Common myeloid progenitor, CD34-positive (primary cell): ENCODE measurements around the gene RAI1.
A peak's percentile ranks its signal among the peaks of the same experiment; 100 is the strongest.
"Not testable (repeated sequence)": the region's sequence is repeated elsewhere in the genome, so short reads cannot be mapped to it uniquely, and the experiment has no call there.

Experiments
- CTCF ChIA-PET: fragments of 350-600 bp; sonication (Branson Sonifier 250); formaldehyde crosslinking; loops from one replicate; lab custom pipeline; 2021; ENCODE audit warnings: antibody characterized with exemption; lab: Charles Lee
- POLR2A ChIA-PET: fragments of 350-600 bp; sonication (Branson Sonifier 250); formaldehyde crosslinking; loops from one replicate; lab custom pipeline; 2021; ENCODE audit warnings: antibody characterized with exemption; lab: Charles Lee
- DNase-seq, 3 donors: peaks; one replicate each; pipeline versions ENCODE4 v3.0.0 to v3.0.0-alpha.2; 2013
- H3K27ac ChIP-seq, 2 experiments: 1 replicate in 1 of 2; 2 replicates in 1 of 2; pipeline ENCODE4 v1.7.0; 2013; ENCODE audit warnings: inconsistent platforms in 2 of 2, low read length in 2 of 2, mild to moderate bottlenecking in 2 of 2, low read depth in 1 of 2, moderate library complexity in 1 of 2; ENCODE audit not compliant: severe bottlenecking in 2 of 2, insufficient read depth in 1 of 2, poor library complexity in 1 of 2
- H3K27me3 ChIP-seq, 5 experiments: replicated peaks in 2 of 5; 1 replicate in 3 of 5; 2 replicates in 2 of 5; pipeline versions ENCODE4 v1.6.1 to v1.7.0; 2013; ENCODE audit warnings: low read length in 4 of 5, mild to moderate bottlenecking in 2 of 5, moderate library complexity in 2 of 5, inconsistent platforms in 1 of 5; ENCODE audit not compliant: insufficient read depth in 5 of 5, control insufficient read depth in 4 of 5
- H3K36me3 ChIP-seq, 4 experiments: 1 replicate in 2 of 4; 2 replicates in 2 of 4; pipeline versions ENCODE4 v1.6.1 to v1.7.0; 2013; ENCODE audit warnings: low read length in 3 of 4, control low read depth in 1 of 4, mild to moderate bottlenecking in 1 of 4; ENCODE audit not compliant: control insufficient read depth in 4 of 4, insufficient read depth in 4 of 4
- H3K4me1 ChIP-seq, 4 experiments: 1 replicate in 3 of 4; 2 replicates in 1 of 4; pipeline versions ENCODE4 v1.6.1 to v1.7.1; 2013; ENCODE audit warnings: low read length in 3 of 4, mild to moderate bottlenecking in 3 of 4, control low read depth in 1 of 4, inconsistent platforms in 1 of 4, moderate library complexity in 1 of 4; ENCODE audit not compliant: control insufficient read depth in 4 of 4, insufficient read depth in 4 of 4; ENCODE audit errors: control extremely low read depth in 1 of 4
- H3K4me3 ChIP-seq, 7 experiments: 1 replicate in 4 of 7; 2 replicates in 3 of 7; pipeline versions ENCODE4 v1.5.1 to v1.7.0; 2013; ENCODE audit warnings: mild to moderate bottlenecking in 7 of 7, low read length in 6 of 7, moderate library complexity in 6 of 7, inconsistent platforms in 2 of 7, low read depth in 2 of 7, control low read depth in 1 of 7; ENCODE audit not compliant: insufficient read depth in 4 of 7, control insufficient read depth in 1 of 7; ENCODE audit errors: extremely low read depth in 1 of 7
- H3K9me3 ChIP-seq, 5 experiments: 1 replicate in 4 of 5; 2 replicates in 1 of 5; pipeline versions ENCODE4 v1.6.1 to v1.7.1; 2013; ENCODE audit warnings: low read length in 4 of 5, mild to moderate bottlenecking in 2 of 5, inconsistent platforms in 1 of 5, low read depth in 1 of 5, moderate library complexity in 1 of 5; ENCODE audit not compliant: control insufficient read depth in 4 of 5, insufficient read depth in 2 of 5; ENCODE audit errors: control extremely low read depth in 1 of 5
- WGBS: methylation state at CpG from one replicate; pipeline ENCODE4 v1.1.5; 2013; ENCODE audit not compliant: insufficient coverage; 5-methylcytosine and 5-hydroxymethylcytosine counted together

Gene RAI1

DNA sequence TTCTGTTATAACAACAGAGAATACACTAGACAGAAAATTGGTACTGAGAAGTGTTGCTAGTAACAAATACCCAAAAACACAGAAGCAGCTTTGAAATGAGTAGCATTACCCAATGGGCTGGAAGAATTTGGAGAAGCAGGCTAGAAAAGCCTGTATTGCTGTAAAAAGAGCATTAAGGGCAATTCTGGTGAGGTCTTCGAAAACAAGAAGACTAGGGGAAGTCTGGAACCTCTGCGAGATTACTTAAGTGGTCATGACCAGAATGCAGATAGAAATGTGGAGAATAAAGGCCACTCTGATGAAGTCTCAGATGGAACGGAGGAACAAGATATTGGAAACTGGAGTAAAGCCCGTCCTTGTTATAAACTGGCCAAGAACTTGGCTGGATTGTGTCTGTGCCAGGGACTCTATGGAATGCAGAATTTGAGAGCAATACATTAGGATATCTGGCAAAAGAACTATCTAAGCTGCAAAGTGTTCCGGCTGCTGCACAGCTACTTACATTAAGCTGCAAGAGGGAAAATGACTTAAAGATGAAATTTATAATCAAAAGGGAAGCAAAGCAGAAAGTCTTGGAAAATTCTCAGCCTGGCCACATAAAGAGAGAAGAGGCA lies 44.9 kb upstream of the RAI1 start:
- H3K9me3 ChIP-seq = peaks cover 0 to 5% (median 0%) of the 10 kb centered on the region in 5 experiments
- no peak overlapping the region for H3K4me3 ChIP-seq
- no peaks in the 10 kb centered on the region for H3K36me3 ChIP-seq
- WGBS = 95% methylated on average over 5 of the region's 5 CpGs
- H3K4me1 ChIP-seq = no peaks in the 10 kb centered on the region
- H3K27me3 ChIP-seq = no peaks in the 10 kb centered on the region
- DNase-seq = no peak
- ChIA-PET CTCF (interaction anchor here (0.7 to 1.3 kb wide), 3 partner anchors 16 to 307 kb away, joined by 3 to 4 read pairs (median 3); no protein-coding TSS in a partner anchor), POLR2A (no interaction called here)
- no peak overlapping the region for H3K27ac ChIP-seq

DNA sequence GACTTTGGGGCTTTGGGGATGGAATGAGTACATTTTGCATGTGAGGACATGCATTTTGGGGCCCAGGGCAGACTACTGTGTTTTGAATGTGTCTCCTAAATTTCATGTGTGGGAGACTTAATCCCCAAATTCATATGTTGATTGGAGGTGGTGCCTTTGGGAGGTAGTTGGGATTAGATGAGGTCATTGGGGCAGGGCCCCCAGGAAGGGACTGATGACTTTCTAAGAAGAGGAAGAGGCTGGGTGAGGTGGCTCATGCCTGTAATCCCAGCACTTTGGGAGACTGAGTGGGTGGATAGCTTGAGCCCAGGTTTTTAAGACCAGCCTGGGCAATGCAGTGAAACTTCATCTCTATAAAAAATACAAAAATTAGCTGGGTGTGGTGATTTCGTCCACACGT lies 42.8 kb upstream of the RAI1 start:
- H3K9me3 ChIP-seq = peaks cover 0 to 5% (median 0%) of the 10 kb centered on the region in 5 experiments
- POLR2A ChIA-PET = no interaction called here
- no peaks in the 10 kb centered on the region for H3K36me3 ChIP-seq
- CTCF ChIA-PET = interaction anchor here (1.4 to 5.1 kb wide), 4 partner anchors 14 to 283 kb away, joined by 3 to 54 read pairs (median 5); partner anchors contain the start of gene RASD1
- H3K27ac ChIP-seq = no peak overlapping the region
- no peaks in the 10 kb centered on the region for H3K27me3 ChIP-seq
- no peak for DNase-seq
- no peak overlapping the region for H3K4me3 ChIP-seq
- no peaks in the 10 kb centered on the region for H3K4me1 ChIP-seq
- WGBS = 94% methylated on average over 2 of the region's 2 CpGs

- H3K4me3 ChIP-seq, H3K27ac ChIP-seq, POLR2A ChIA-PET, H3K27me3 ChIP-seq, H3K36me3 ChIP-seq, H3K9me3 ChIP-seq, H3K4me1 ChIP-seq: not testable (repeated sequence)
- CTCF ChIA-PET = interaction anchor here (1.5 to 5.1 kb wide), 2 partner anchors 13 to 284 kb away, joined by 4 to 54 read pairs; no protein-coding TSS in a partner anchor
- WGBS = 93% methylated on average over 3 of the region's 9 CpGs
- peak in 1 of 3 donors; percentile 27 for DNase-seq
These were observed 41.5 kb upstream of the RAI1 start for GRCh38 chr17:17639661-17640270.

- ChIA-PET CTCF (interaction anchor here (0.7 to 5.1 kb wide), 36 partner anchors 10 to 469 kb away, joined by 3 to 54 read pairs (median 4); partner anchors contain the start of genes PEMT and RASD1), POLR2A (interaction anchor here (0.8 kb wide), 1 partner anchor 145 kb away, joined by 3 read pairs; no protein-coding TSS in a partner anchor)
- Histone ChIP-seq H3K4me3 (no peak overlapping the region), H3K27me3 (no peaks in the 10 kb centered on the region), H3K27ac (no peak overlapping the region), H3K4me1 (no peaks in the 10 kb centered on the region), H3K9me3 (peaks cover 0 to 2% (median 0%) of the 10 kb centered on the region in 5 experiments), H3K36me3 (no peaks in the 10 kb centered on the region)
- WGBS = 33% methylated on average over 12 of the region's 14 CpGs
- DNase-seq = peak; percentile 70 to 89 (median 82)
These were observed 39.4 kb upstream of the RAI1 start for GRCh38 chr17:17641621-17642409.

DNA sequence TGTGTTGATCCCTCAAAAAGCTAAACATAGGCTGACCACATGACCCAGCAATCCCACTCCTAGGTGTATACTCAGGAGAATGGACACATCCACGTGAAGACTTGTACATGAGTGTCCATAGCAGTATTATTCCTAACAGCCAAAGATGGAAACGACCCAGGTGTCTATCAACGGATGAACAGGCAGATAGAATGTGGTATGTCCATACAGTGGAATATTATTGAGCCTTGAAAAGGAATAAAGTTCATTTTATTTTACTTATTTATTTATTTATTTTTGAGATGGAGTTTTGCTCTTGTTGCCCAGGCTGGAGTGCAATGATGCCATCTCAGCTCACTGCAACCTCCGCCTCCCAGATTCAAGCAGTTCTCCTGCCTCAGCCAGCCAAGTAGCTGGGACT lies 36.1 kb upstream of the RAI1 start:
- H3K9me3 ChIP-seq, H3K27ac ChIP-seq, H3K4me3 ChIP-seq, H3K27me3 ChIP-seq, DNase-seq, H3K36me3 ChIP-seq, POLR2A ChIA-PET, H3K4me1 ChIP-seq: not testable (repeated sequence)
- 80% methylated on average over 1 of the region's 4 CpGs for WGBS
- CTCF ChIA-PET = interaction anchor here (1.6 kb wide), 1 partner anchor 290 kb away, joined by 6 read pairs; no protein-coding TSS in a partner anchor

- Histone ChIP-seq H3K4me1 (no peaks in the 10 kb centered on the region), H3K9me3 (peaks cover 0 to 2% (median 0%) of the 10 kb centered on the region in 5 experiments), H3K36me3 (no peaks in the 10 kb centered on the region), H3K4me3 (no peak overlapping the region), H3K27ac (no peak overlapping the region), H3K27me3 (no peaks in the 10 kb centered on the region)
- POLR2A ChIA-PET = no interaction called here
- CTCF ChIA-PET = interaction anchor here (1.6 kb wide), 1 partner anchor 291 kb away, joined by 6 read pairs; no protein-coding TSS in a partner anchor
- no peak for DNase-seq
- 100% methylated on average over 2 of the region's 2 CpGs for WGBS
These were observed 35.3 kb upstream of the RAI1 start for GRCh38 chr17:17645961-17646360.
